ENCODE data around the gene NCK1.
"Not testable (repeated sequence)": the region's sequence is repeated elsewhere in the genome, so short reads cannot be mapped to it uniquely, and the experiment has no call there.

The NCK1 gene

GRCh38 chr3:136952292-136952691, 90.3 kb downstream of the NCK1 start:
- no peak for DNase-seq

GRCh38 chr3:136954251-136954650, 92.2 kb downstream of the NCK1 start:
- no peak for DNase-seq

- DNase-seq: no peak
Observed at GRCh38 chr3:136954980-136955780, 93.2 kb downstream of the NCK1 start.

- DNase-seq: no peak
Observed at GRCh38 chr3:136955813-136956212, 93.8 kb downstream of the NCK1 start.

GRCh38 chr3:136956971-136957370, 95.0 kb downstream of the NCK1 start:
- no peak for DNase-seq

GRCh38 chr3:136957751-136958288, 95.8 kb downstream of the NCK1 start, which contains the start of gene IL20RB:
TSS of gene IL20RB (plus strand) at chr3:136957983. CDS start at chr3:136958114, 131 bp downstream.
- no peak for DNase-seq

GRCh38 chr3:136958939-136959338, 96.9 kb downstream of the NCK1 start:
- no peak for DNase-seq

GRCh38 chr3:136959599-136959998, 97.6 kb downstream of the NCK1 start:
- no peak for DNase-seq

GRCh38 chr3:136960838-136961836, 99.1 kb downstream of the NCK1 start:
- no peak for DNase-seq

- no peak for DNase-seq
Observed at GRCh38 chr3:136962927-136963326, 100.9 kb downstream of the NCK1 start.

- DNase-seq: not testable (repeated sequence)
Observed at GRCh38 chr3:136969539-136969938, 107.5 kb downstream of the NCK1 start.

GRCh38 chr3:136973352-136973751, 111.3 kb downstream of the NCK1 start:
- no peak for DNase-seq

- DNase-seq: no peak
Observed at GRCh38 chr3:136974670-136975069, 112.7 kb downstream of the NCK1 start.

GRCh38 chr3:136979204-136979603, 117.2 kb downstream of the NCK1 start:
- DNase-seq: no peak

- DNase-seq: no peak
Observed at GRCh38 chr3:136979684-136980083, 117.7 kb downstream of the NCK1 start.

GRCh38 chr3:136982033-136982432, 120.0 kb downstream of the NCK1 start:
- DNase-seq: no peak

GRCh38 chr3:136982520-136983138, 120.6 kb downstream of the NCK1 start:
- DNase-seq: no peak

- no peak for DNase-seq
Observed at GRCh38 chr3:136984837-136985236, 122.8 kb downstream of the NCK1 start.

- not testable (repeated sequence) for DNase-seq
Observed at GRCh38 chr3:136987398-136987980, 125.5 kb downstream of the NCK1 start.

GRCh38 chr3:136988651-136989050, 126.6 kb downstream of the NCK1 start:
- DNase-seq: no peak

- no peak for DNase-seq
Observed at GRCh38 chr3:136989781-136990524, 127.9 kb downstream of the NCK1 start.

GRCh38 chr3:136990826-136991225, 128.8 kb downstream of the NCK1 start:
- DNase-seq: no peak
